ENCODE results near the gene THSD7B.
"Not testable (repeated sequence)": the region's sequence is repeated elsewhere in the genome, so short reads cannot be mapped to it uniquely, and the experiment has no call there.

Gene THSD7B

DNA sequence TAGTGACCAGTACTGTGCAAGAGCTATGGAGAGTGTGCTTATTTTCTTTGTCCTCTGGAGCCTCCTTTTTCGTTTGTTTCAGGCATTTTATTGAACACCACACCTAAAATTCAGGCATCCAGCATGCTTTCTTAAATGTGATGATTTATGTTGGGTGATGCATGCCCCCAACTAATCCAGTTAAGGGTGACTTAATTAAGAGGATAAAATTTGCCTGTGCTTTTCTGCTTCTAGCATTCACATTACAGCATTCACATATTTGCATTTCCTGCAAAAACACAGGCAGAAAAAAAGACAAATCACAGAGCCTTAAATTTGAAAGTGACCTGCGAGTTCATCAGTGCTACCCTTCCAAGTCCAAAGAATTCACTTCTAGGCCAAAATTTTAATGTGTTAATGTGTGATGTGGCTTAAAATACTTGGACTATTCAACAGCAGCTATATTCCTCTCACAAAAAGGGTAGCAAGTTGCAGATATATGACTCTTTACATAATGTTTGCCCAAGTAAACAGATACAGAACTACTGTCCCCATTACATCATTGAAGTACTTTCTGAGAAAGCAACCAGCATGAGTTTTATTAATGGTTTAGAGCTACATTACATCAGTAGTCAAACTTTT, 286.5 kb downstream of the THSD7B start:
- DNase-seq, result no peak

DNA sequence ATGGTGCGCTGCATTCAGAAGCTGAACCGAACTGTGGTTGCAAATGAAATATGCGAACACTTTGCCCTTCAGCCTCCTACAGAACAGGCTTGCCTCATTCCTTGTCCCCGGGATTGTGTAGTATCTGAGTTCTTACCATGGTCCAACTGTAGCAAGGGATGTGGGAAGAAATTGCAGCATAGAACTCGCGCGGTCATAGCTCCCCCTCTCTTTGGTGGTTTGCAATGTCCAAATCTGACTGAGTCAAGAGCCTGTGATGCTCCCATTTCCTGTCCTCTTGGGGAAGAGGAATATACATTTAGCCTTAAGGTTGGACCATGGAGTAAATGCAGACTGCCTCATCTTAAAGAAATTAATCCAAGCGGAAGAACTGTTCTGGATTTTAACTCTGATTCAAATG, 291.4 kb downstream of the THSD7B start:
- no peak for DNase-seq

DNA sequence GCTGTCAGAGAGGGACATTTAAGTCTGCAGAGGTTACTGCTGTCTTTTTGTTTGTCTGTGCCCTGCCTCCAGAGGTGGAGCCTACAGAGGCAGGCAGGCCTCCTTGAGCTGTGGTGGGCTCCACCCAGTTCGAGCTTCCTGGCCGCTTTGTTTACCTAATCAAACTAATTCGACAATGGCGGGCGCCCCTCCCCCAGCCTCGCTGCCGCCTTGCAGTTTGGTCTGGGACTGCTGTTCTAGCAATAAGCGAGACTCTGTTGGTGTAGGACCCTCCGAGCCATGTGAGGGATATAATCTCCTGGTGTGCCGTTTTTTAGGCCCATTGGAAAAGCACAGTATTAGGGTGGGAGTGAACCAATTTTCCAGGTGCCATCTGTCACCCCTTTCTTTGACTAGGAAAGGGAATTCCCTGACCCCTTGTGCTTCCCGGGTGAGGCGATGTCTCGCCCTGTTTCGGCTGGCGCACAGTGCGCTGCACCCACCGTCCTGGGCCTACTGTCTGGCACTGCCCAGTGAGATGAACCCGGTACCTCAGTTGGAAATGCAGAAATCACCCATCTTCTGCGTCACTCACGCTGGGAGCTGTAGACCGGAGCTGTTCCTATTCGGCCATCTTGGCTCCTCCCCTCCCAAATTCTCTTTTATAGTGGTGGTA, 310.9 kb downstream of the THSD7B start:
- DNase-seq, result not testable (repeated sequence)

DNA sequence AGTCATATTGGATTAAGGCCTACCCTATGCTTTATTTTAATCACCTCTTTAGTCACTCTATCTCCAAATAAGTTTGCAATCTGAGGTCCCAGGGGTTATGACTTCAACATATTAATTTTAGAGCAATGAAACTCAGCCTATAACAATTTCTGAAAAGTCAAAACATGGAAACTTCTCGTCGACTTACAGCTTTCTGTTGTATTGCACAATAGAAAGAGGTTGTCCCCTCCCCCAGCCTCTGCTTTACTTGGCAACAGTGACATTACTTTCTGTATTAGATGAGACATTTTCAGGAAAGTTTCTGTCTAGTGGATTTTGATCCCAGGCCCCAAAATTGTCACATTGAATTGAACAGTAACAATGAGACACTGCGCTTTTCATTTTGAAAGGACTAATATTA, 326.4 kb downstream of the THSD7B start:
- no peak for DNase-seq

DNA sequence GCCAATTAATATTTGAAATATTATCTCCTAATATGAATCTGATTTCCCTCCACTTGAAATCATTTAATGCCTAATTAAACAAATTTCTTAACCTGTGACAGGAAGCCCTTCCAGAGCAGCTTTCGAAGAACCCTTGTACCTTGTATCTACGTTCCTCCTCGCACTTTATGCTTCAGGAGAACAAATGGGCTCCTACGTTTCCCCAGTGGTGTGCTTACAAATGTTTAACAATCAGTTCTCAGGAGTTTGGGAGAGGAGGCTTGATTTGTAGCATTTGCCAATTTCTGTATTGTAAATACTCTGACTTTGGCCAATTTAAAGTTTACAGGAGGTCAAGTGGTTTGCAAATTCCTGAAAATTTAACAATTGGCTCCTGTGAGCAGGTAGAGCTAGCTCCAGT, 327.8 kb downstream of the THSD7B start:
- DNase-seq, result no peak

DNA sequence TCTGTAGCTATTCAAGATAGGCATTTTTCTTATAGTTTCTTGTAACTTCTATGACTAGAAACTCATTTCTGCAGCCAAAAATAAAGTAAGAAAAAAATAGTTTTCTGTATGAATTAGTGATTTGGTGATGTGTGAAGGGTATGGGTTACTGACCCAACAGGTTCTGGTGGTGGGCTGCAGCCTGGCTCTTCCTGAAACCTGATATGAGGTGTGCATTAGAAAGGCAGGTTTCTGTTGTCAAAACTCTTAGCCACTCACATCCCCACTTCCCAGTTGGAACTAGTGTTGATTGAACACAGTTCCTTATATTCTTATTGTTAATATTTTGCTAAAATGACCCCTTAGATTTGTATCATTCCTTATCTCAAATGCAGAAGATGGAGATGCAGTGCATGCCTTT, 330.8 kb downstream of the THSD7B start:
- no peak for DNase-seq

DNA sequence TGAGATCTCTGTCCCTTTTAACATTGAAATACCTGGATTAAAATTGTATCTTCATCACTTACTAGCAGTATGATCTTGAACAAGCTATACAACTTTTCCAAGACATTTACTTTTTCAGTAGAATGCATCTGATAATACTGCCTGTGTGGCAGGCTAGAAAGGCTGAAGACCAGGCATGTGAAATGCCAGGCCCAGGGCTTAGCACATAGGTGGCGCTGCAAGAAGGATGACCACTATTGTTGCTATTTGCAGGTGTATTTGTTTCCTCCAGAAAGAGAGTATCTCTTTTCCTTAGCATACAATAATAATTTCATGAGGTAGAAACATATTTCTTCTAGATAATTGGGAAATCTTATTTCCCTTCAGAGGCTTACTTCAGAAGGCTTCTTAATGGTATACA, 331.3 kb downstream of the THSD7B start:
- DNase-seq, result no peak

DNA sequence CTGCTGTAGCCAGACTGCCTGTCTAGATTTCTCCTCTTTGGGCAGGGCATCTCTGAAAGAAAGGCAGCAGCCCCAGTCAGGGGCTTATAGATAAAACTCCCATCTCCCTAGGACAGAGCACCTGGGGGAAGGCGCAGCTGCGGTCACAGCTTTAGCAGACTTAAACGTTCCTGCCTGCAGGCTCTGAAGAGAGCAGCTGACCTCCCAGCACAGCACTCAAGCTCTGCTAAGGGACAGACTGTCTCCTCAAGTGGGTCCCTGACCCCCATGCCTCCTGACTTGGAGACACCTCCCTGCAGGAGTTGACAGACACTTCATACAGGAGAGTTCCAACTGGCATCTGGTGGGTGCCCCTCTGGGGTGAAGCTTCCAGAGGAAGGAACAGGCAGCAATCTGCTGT, 336.5 kb downstream of the THSD7B start:
- DNase-seq, result not testable (repeated sequence)

DNA sequence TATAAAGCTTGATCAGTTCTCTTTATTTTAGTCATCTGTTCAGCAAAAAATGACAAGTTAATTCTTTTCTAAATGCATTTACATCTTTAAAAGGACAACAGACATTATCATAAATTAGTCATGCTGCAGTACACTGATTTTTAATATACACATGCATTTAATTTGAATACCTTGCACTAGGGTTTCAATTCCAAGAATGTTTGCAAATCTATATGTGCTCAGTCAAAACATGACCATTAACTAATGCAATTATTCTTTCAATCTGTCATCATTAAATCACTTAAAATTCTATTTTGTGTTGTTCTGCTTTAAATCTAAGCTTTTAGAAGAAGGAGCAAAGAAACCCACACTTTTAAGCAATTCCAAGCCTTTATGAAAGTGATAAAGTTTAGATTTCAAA, 342.6 kb downstream of the THSD7B start:
- DNase-seq, result no peak

DNA sequence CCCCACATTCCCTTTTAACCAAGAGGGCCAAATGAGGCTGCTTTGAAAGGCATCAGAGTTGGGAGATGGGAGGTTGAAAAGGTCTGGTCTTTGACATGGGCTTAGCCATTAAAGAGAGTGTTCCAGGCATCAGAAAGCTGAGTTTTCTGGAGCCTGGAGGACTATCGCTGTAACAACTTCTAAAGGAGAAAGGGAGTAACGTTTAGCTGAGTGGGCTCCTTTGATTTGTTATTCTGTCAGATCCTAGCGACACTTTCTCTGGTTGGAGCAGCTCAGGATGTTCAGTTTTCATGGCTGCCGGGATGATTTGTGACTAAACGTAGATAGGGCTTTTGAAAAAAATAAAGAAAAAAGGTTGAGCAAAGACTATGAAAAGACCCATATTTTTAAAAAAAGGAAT, 346.6 kb downstream of the THSD7B start:
- DNase-seq, result no peak

DNA sequence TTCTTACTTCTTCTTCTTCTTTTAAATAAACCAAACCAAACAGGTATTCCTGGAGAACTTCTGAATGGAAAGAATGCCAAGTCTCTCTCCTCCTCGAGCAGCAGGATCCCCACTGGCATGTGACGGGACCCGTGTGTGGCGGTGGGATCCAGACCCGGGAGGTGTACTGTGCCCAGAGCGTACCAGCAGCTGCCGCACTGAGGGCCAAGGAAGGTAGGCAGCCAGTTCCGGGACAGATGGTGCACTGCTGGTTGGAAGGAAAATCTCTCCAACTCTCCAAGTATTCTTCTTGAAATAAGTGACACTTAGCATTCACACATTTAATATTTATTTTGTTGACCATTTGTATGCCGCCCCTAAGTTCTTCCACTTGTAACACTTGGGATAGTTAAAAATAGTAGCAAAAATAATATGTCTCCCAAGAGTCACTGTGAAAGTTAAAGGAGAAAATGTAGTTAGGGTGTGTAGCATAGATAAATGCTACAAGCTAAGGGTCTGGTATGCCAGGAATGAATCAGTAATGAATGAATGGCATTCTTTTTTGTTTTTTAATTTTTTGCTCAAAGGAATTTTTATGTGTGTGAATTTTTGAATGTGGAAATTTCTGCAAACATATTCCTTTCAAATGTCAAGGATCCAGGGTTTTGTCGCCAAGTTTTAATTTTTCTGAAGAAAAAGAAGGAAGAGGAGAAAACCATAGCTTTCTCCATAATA, 349.9 kb downstream of the THSD7B start:
- no peak for DNase-seq

DNA sequence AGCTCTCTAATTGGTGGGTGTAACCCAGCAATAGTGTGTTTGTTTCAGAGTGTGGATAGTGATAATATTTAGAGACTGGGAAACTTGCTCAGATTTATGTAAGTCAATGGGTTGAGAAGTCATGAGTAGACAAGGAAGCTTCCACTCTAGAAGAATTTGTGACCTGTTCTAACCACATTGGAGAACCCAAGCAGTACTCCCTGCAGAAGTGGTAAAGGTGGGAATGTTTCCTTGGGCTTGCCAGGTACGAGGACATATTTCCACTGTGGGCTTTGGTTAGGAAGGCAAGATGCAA, 350.4 kb downstream of the THSD7B start:
- DNase-seq, result no peak

DNA sequence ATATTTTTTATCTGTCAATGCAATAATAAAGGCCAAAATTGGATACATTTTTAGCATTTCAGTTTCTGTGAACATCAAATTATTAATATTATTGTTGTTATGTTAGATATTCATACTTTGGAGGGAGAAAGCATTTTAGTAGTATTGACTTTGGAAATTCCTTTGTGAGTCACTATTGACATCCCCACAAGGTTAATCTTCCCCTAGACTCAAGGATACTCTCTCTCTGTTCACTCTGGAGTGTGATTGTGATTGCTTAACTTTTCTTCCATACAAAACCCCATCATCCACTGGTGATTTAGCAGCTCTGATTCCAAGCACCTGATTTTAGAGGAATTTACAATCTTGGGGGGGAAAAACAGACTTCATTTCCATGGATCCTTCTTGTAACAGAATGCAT, 352.0 kb downstream of the THSD7B start:
- DNase-seq, result no peak

DNA sequence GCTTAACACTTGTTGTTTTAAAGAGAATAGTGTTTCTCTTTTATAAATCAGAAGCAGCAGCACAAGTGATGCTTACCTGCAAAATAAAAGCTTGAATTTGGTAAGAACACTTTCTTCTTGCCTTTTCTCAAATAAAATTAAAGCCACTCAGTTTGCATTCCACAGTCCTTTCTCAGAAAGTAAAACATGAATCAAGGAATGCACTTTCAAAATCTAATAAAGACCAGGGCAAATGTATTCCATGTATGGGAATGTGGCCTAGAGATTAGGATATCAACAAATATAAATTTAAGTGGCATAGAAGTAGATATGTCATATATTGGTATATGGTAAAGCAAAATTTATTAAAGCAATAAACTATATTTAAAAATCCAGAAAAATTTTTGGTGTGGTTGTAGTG, 352.8 kb downstream of the THSD7B start:
- no peak for DNase-seq

DNA sequence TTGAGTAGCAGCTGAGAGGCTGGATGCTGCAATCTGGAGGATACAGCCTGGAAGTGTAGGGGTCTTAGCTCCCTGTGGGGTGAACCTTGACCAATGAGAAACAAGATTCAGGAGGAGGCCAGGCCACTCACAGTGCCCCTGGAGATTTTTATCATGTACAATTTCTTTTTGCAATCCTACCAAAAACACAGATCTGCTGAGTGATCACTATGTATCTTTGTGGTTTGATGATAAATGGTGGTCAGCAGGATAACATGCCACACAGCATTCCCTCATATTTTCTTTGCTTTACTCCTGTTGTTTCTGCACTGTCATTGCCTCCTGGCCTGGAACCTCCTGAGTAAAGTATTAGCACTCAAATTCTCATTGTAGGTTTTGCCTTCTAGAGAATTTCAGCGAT, 357.9 kb downstream of the THSD7B start:
- no peak for DNase-seq

DNA sequence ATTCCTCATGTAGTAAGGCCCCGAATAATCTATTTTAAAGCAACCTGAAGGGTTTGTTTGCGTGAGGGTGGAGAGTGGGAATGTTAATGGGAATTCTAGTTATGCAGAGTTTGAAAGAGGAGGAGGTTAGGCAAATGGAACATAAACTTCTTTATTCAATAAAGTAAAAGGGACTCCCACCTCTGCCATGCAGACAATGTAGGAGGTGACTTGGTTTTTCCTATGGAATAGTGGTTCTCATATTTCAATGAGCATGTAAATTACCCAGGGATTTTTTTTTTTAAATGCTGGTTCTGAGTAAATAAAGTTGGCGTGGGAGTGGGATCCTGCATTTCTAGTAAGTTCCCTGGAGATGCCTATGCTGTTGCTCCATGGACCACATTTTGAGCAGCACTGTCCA, 367.9 kb downstream of the THSD7B start:
- no peak for DNase-seq

DNA sequence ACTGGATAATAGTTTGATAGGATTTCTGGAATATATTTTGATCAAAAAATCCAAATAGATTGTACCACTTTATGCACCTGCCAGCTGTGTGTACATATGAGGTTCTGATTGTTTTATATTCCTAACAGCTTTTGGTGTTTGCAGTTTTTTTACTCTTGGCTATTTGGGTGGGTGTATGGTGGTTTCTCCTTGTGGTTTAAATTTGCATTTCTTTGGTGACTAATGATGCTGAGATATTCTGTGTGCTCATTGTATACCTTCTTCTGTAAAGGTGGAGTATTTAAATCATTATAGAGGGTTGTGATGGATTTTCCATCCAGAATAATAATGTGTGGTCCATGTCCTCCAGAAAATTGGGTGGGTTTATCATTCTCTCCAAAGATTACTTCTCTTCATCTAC, 372.9 kb downstream of the THSD7B start:
- DNase-seq, result no peak

DNA sequence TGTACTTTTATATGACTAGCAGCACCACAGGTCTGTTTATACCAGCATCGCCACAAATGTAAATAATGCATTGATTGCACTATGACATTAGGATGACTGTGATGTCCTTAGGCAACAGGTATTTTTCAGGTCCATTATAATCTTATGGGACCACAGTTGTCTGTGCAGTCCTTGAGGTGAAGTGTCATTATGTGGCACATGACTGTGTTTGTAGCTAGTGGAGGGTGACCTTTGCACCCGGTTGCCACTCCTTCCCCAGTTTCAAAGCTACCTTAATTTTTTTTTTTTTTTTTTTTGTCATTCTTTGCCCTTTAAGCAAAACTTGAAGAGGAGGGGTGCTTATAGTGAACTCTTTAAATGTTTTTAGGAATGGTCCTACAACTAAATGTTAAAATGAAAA, 386.4 kb downstream of the THSD7B start:
- DNase-seq, result no peak

DNA sequence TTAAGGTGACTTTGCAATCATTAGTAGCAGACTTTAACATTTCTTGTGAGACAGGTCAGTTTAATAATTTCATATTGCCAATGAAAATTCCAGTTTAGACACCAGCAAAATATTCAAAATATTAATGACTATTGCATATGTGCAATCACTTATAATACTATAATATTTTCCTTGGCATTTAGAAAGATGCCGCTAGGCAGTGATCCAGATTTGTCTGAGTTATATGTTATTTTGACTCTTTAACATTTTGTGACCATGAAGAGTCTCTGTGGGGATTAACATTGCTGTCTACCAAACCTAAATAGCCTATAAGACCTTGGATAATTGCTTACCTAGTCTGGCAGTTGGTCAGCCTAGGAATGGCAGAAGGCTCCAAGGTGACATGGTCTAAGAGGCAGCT, 389.6 kb downstream of the THSD7B start:
- no peak for DNase-seq

DNA sequence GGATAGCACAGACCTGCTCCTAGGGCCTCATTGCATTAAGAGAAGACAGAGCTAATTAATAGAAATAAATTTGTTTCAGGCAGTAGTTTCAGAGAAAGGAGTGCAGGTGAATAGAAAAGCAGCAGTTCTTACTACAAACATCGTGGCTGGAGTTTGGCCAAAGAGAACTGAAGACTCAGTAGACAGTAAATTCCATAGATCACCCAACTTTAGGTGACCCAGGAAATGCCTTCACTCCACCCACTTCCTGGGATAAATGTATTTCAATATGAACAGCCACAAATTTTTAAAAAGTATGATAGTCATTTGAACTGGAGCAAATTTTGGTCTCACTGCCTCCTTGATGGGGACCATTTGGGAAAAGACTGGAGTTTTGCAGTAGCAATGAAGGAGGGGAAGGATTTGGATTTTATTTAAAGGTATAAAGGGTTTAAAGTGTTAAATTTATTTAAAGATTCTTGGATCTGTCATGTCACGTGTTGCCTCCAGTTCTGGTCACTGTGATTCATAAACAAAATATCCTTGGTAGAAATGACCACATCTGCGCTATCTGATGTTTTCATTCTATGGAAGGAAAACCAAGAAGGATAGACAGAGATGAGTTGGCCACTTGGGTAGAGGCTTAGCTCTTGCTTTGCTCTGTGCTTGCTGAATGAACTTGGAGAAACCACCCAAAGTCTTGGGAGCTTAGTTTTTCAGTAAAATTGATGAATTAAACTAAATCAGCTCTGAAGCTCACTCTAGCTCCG, 390.2 kb downstream of the THSD7B start:
- DNase-seq, result no peak

DNA sequence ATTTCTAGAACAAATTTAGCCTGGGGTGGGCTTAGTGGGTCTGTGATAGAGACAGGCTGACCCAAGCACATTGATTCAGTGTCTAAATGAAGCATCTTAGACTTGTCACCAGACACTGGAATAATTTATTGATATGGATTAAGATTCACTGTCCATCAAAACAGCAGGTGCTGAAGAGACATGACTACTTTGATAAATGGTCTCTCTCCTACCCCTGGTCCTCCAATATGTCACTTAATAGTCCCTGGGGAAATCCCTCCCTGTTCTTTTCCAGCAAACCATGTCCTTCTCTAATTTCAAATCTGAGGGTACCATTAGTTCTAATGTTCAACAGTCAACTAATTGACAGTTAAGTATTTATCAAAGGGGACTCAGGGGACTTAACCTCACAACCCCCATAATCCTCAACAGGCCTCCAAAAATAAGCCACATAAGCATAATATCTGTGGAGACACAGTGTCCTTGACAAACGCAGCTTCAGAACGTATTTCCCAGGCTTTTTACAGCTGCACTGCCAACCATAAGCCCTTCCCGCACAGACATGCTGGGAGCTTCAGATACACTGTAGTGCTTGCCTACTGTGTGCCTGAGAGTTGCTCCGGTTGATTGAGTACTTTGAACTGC, 391.0 kb downstream of the THSD7B start:
- no peak for DNase-seq

DNA sequence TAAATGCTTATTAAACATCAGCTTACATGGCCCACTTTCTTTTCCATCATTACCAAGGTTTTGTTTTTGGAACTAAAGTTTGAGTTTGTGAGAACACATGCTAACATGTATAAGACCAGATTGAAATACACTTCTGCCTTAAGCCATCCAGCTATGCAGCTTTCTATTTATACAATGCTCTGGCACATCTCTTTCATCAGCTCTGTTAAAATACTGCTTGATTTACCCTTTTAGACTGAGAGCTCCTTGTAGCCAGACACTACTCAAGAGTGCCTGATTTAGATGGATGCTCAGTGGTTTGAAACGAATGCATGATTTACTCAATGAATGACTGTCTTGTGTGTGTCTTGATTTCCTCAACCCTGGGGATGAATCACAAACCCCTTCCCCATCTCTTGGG, 392.5 kb downstream of the THSD7B start:
- no peak for DNase-seq

DNA sequence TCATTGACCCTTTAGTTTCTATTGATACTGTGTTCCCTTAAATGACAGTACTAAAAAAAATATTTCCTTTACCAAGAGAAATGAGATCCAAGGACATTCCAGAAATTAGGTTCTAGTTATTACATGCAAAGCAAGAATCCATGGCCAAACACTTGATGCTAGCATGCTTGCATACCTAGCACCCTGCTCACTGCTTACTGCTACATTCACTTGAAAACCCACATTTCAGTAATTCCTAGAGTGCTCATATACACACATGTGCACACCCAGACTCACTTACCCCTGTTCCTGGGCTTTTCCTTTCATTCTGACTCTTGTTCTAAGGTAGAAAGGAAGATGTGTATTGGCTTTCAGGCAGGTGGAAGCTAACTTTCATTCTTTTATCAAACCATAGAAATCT, 395.9 kb downstream of the THSD7B start:
- no peak for DNase-seq

DNA sequence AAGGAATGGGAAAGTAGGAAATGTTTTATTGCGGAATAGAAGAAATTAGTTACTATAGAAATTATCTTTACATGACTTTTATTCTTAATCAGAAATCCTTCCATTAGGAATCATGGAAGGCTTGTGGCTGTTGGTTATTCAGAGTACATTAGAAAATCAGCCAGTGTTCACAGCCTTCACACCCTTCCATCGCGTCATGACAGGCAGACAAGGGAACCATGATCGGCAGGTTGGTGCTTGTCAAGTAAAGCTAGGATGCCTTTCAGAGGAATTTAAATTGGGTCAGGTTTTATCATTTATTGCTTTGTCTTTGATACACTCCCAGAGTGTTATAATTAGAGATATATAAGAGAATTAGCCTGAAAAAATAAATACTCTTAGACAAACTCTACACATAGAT, 400.6 kb downstream of the THSD7B start:
- no peak for DNase-seq
